Thyroid gland (tissue), 4 donors: Measurements from ENCODE around the gene MME. TPM values are rescaled to one million over a fixed set of nuclear protein-coding genes. Genes with fewer than 3 reads are reported as not detected.

Source experiments
- DNase-seq, 2 donors: peaks; one replicate each; pipeline ENCODE4 v3.0.0-alpha.2; 2019
- H3K27ac ChIP-seq, 3 donors: fragments of 200-600 bp; sonication (generic); 1 replicate in 2 of 3; 2 replicates in 1 of 3; pipeline ENCODE4 v1.5.1; 2016 to 2019; ENCODE audit warnings: mild to moderate bottlenecking in 1 of 3, moderate library complexity in 1 of 3
- H3K27me3 ChIP-seq: fragments of 200-600 bp; sonication (generic); one replicate; pipeline ENCODE4 v1.5.1; 2019
- H3K36me3 ChIP-seq, 2 donors: fragments of 200-600 bp; sonication (generic); one replicate each; pipeline ENCODE4 v1.5.1; 2016 to 2019
- H3K4me1 ChIP-seq, 2 donors: fragments of 200-600 bp; sonication (generic); one replicate each; pipeline ENCODE4 v1.5.1; 2017 to 2019
- H3K4me3 ChIP-seq, 3 donors: fragments of 200-600 bp; sonication (generic); replicated peaks in 1 of 3; 1 replicate in 2 of 3; 2 replicates in 1 of 3; pipeline ENCODE4 v1.5.1; 2016; ENCODE audit warnings: mild to moderate bottlenecking in 1 of 3
- H3K9me3 ChIP-seq: fragments of 200-600 bp; sonication (generic); one replicate; pipeline ENCODE4 v1.5.1; 2017
- CTCF ChIP-seq, 6 experiments: fragments of 200-600 bp in 3 of 6; fragments of 450-650 bp in 3 of 6; sonication (generic) in 3 of 6; IDR thresholded peaks; one replicate each; pipeline ENCODE4 v1.5.1; 2016 to 2019; ENCODE audit warnings: antibody characterized with exemption in 6 of 6, mild to moderate bottlenecking in 2 of 6, inconsistent platforms in 1 of 6, moderate library complexity in 1 of 6
- POLR2A ChIP-seq, 2 donors: fragments of 450-650 bp; IDR thresholded peaks; one replicate each; pipeline ENCODE4 v1.6.1; 2017; ENCODE audit warnings: antibody characterized with exemption in 2 of 2, mild to moderate bottlenecking in 2 of 2, moderate library complexity in 1 of 2
- WGBS, 2 donors: methylation state at CpG; one replicate each; pipeline ENCODE4 v1.1.5; 2017; 5-methylcytosine and 5-hydroxymethylcytosine counted together
- intact Hi-C: fragments of 100-400 bp; cut with DNase I; formaldehyde crosslinking; loops from one replicate; pipeline ENCODE4 v1.15.1; 2023
- total RNA-seq, 4 donors: library from RNA; depleted of rRNA; stranded (reverse); fragments of >200 nt; gene quantifications; one replicate each; pipeline ENCODE4 v1.2.3, GENCODE V29; 2016

The MME gene
- total RNA-seq, 4 donors from 2014 or later, result 3.2 to 9.1 (median 5.9) TPM

GRCh38 chr3:155219106-155219505 is 139.0 kb downstream of the MME start:
- Histone ChIP-seq H3K36me3 (no peaks in the 10 kb centered on the region), H3K4me3 (no peak overlapping the region), H3K27me3 (no peaks in the 10 kb centered on the region), H3K4me1 (no peaks in the 10 kb centered on the region), H3K27ac (no peak overlapping the region), H3K9me3 (no peaks in the 10 kb centered on the region)
- WGBS, 2 donors, result 98% methylated on average over 1 of the region's 1 CpG
- intact Hi-C loops, result no loop called here
- TF ChIP-seq CTCF (IDR thresholded peaks at IDR 0.05) (no peak), POLR2A (IDR thresholded peaks at IDR 0.05) (no peak)
- DNase-seq, result no peak

- WGBS, 2 donors, result 94 to 100% methylated on average over 2 of the region's 5 CpGs
- TF ChIP-seq POLR2A (IDR thresholded peaks at IDR 0.05), result no peak
- no peak for TF ChIP-seq CTCF (IDR thresholded peaks at IDR 0.05)
- H3K4me1 ChIP-seq, result no peaks in the 10 kb centered on the region
- no peaks in the 10 kb centered on the region for H3K27me3 ChIP-seq
- H3K27ac ChIP-seq, result no peak overlapping the region
- no peak overlapping the region for H3K4me3 ChIP-seq
- H3K36me3 ChIP-seq, result no peaks in the 10 kb centered on the region
- intact Hi-C loops, result no loop called here
- H3K9me3 ChIP-seq, result no peaks in the 10 kb centered on the region
- DNase-seq, result no peak
Observed at GRCh38 chr3:155225417-155225816, 145.3 kb downstream of the MME start.

GRCh38 chr3:155227141-155227540 is 147.0 kb downstream of the MME start:
- Histone ChIP-seq H3K27ac (no peak overlapping the region), H3K4me1 (no peaks in the 10 kb centered on the region), H3K9me3 (no peaks in the 10 kb centered on the region), H3K27me3 (no peaks in the 10 kb centered on the region), H3K36me3 (no peaks in the 10 kb centered on the region), H3K4me3 (no peak overlapping the region)
- TF ChIP-seq CTCF (IDR thresholded peaks at IDR 0.05) (no peak), POLR2A (IDR thresholded peaks at IDR 0.05) (no peak)
- 78 to 86% methylated on average over 3 of the region's 3 CpGs for WGBS, 2 donors
- intact Hi-C loops, result no loop called here
- DNase-seq, result no peak

GRCh38 chr3:155228676-155229075 is 148.6 kb downstream of the MME start:
- Histone ChIP-seq H3K27ac (no peak overlapping the region), H3K4me1 (no peaks in the 10 kb centered on the region)
- intact Hi-C loops, result no loop called here

GRCh38 chr3:155229086-155229485 is 149.0 kb downstream of the MME start:
- H3K27me3 ChIP-seq, result no peaks in the 10 kb centered on the region
- no peaks in the 10 kb centered on the region for H3K36me3 ChIP-seq
- H3K4me3 ChIP-seq, result no peak overlapping the region
- H3K27ac ChIP-seq, result no peak overlapping the region
- 91 to 92% methylated on average over 1 of the region's 1 CpG for WGBS, 2 donors
- intact Hi-C loops, result no loop called here
- no peak for TF ChIP-seq POLR2A (IDR thresholded peaks at IDR 0.05)
- H3K9me3 ChIP-seq, result no peaks in the 10 kb centered on the region
- H3K4me1 ChIP-seq, result no peaks in the 10 kb centered on the region
- DNase-seq, result no peak

More at GRCh38 chr3:155228676-155229075, 148.6 kb downstream of the MME start:
- 90 to 94% methylated on average over 1 of the region's 1 CpG for WGBS, 2 donors
- no peak for DNase-seq
- Histone ChIP-seq H3K9me3 (no peaks in the 10 kb centered on the region), H3K36me3 (no peaks in the 10 kb centered on the region), H3K4me3 (no peak overlapping the region), H3K27me3 (no peaks in the 10 kb centered on the region)
- TF ChIP-seq CTCF (IDR thresholded peaks at IDR 0.05), result no peak
- TF ChIP-seq POLR2A (IDR thresholded peaks at IDR 0.05), result no peak

GRCh38 chr3:155230382-155230781 is 150.3 kb downstream of the MME start:
- Histone ChIP-seq H3K36me3 (no peaks in the 10 kb centered on the region), H3K4me3 (no peak overlapping the region), H3K9me3 (no peaks in the 10 kb centered on the region), H3K27ac (no peak overlapping the region), H3K4me1 (no peaks in the 10 kb centered on the region), H3K27me3 (no peaks in the 10 kb centered on the region)
- no peak for DNase-seq
- intact Hi-C loops, result no loop called here
- TF ChIP-seq POLR2A (IDR thresholded peaks at IDR 0.05) (no peak), CTCF (IDR thresholded peaks at IDR 0.05) (no peak)
